ENCODE data around the gene TTC23L. TPM values are rescaled to one million over a fixed set of nuclear protein-coding genes. Genes with fewer than 3 reads are reported as not detected.

Gene TTC23L
- total and polyA plus RNA-seq, 2 experiments from 2014 or later, result 2.2 to 2.3 TPM

GRCh38 chr5:34930462-34930844, 91.5 kb downstream of the TTC23L start (continued):
- TF ChIP-seq ZNF462 (CRISPR knock-in tag; IDR thresholded peaks at IDR 0.05) (no peak), EZH2phosphoT487 (IDR thresholded peaks at IDR 0.05; ENCODE audit: unreplicated experiment) (no peak), EZH2 (IDR thresholded peaks at IDR 0.05; ENCODE audit: low read depth, unreplicated experiment) (no peak), JUNB (IDR thresholded peaks at IDR 0.05; ENCODE audit: unreplicated experiment) (no peak), POLR2AphosphoS5 (IDR thresholded peaks at IDR 0.05; ENCODE audit: low read depth) (no peak)

GRCh38 chr5:34930870-34931269, 91.9 kb downstream of the TTC23L start:
- H3K27ac Mint-ChIP-seq, result peak overlapping the region; percentile 21
- peaks cover 16% of the 10 kb centered on the region; the same call in 1 of the 2 replicates for H3K36me3 ChIP-seq (ENCODE audit: insufficient read depth)
- H3K4me3 Mint-ChIP-seq, result peak overlapping the region; percentile 97
- peaks cover 20% of the 10 kb centered on the region for H3K4me1 Mint-ChIP-seq
- peaks cover 11% of the 10 kb centered on the region; the same call in 1 of the 2 replicates for H3K4me1 ChIP-seq (ENCODE audit: insufficient read depth)
- no peaks in the 10 kb centered on the region for H3K9me2 ChIP-seq (ENCODE audit: insufficient read depth)
- peaks cover 14% of the 10 kb centered on the region; the same call in 1 of the 2 replicates for H3F3A ChIP-seq (replicated peaks; ENCODE audit: low read depth)
- peaks cover 5% of the 10 kb centered on the region for H3K27me3 Mint-ChIP-seq (ENCODE audit: insufficient read depth, low read depth, poor library complexity)
- H3K27ac ChIP-seq (ENCODE audit: low read depth), result no peak overlapping the region
- H3K9me3 Mint-ChIP-seq, result no peaks in the 10 kb centered on the region
- no peak overlapping the region for H2AFZ ChIP-seq
- peak overlapping the region; percentile 92 for H3K4me2 ChIP-seq
- no peak for ATAC-seq
- DNase-seq (ENCODE audit: low spot score), result no peak
- peaks cover 9% of the 10 kb centered on the region; the same call in 1 of the 2 replicates for H4K20me1 ChIP-seq (replicated peaks; ENCODE audit: insufficient read depth)
- no peaks in the 10 kb centered on the region for H3K27me3 ChIP-seq (ENCODE audit: insufficient read depth)
- peaks cover 51% of the 10 kb centered on the region for H3K79me2 ChIP-seq (replicated peaks; ENCODE audit: insufficient read depth)
- H3K4me3 ChIP-seq, result peak overlapping the region; percentile 73
- H3K36me3 Mint-ChIP-seq (ENCODE audit: low read depth), result peaks cover 21% of the 10 kb centered on the region
- TF ChIP-seq CREB1 (CRISPR knock-in tag; IDR thresholded peaks at IDR 0.05; ENCODE audit: low read depth) (no peak), ZNF462 (CRISPR knock-in tag; IDR thresholded peaks at IDR 0.05) (no peak), JUNB (IDR thresholded peaks at IDR 0.05; ENCODE audit: unreplicated experiment) (no peak), ETS1 (IDR thresholded peaks at IDR 0.05) (no peak), EZH2phosphoT487 (IDR thresholded peaks at IDR 0.05; ENCODE audit: unreplicated experiment) (no peak), NANOG (IDR thresholded peaks at IDR 0.05; ENCODE audit: borderline replicate concordance) (no peak), ZNF331 (CRISPR knock-in tag; IDR thresholded peaks at IDR 0.05; ENCODE audit: low read depth) (no peak)
